Stimulated activated naive CD8-positive, alpha-beta T cell treated with anti-CD3 and anti-CD28 coated beads, Interleukin-15, Interleukin-2, amounts not matched to agents 100 ng/mL and 50 ng/mL, for 24 hours (primary cell): ENCODE data around the gene ARF6.

Experiments used
- H3K27ac Mint-ChIP-seq: one replicate; pipeline ENCODE4 v1.8.0; 2021; ENCODE audit warnings: mild to moderate bottlenecking, mixed read lengths
- H3K27me3 Mint-ChIP-seq: one replicate; pipeline ENCODE4 v1.8.0; 2021; ENCODE audit warnings: mixed read lengths
- H3K36me3 Mint-ChIP-seq: one replicate; pipeline ENCODE4 v1.8.0; 2021; ENCODE audit warnings: low read depth, mixed read lengths
- H3K4me1 Mint-ChIP-seq: one replicate; pipeline ENCODE4 v1.8.0; 2021; ENCODE audit warnings: low read depth, mixed read lengths
- H3K4me3 Mint-ChIP-seq: one replicate; pipeline ENCODE4 v1.8.0; 2021; ENCODE audit warnings: mild to moderate bottlenecking, mixed read lengths
- H3K9me3 Mint-ChIP-seq: one replicate; pipeline ENCODE4 v1.8.0; 2021; ENCODE audit warnings: mixed read lengths

ARF6 gene

GRCh38 chr14:49915085-49915484 lies 22.2 kb downstream of the ARF6 start:
- Mint-ChIP-seq H3K36me3 (no peaks in the 10 kb centered on the region), H3K27ac (no peak overlapping the region), H3K9me3 (no peaks in the 10 kb centered on the region), H3K4me1 (peaks cover 30% of the 10 kb centered on the region), H3K27me3 (no peaks in the 10 kb centered on the region), H3K4me3 (no peak overlapping the region)

DNA sequence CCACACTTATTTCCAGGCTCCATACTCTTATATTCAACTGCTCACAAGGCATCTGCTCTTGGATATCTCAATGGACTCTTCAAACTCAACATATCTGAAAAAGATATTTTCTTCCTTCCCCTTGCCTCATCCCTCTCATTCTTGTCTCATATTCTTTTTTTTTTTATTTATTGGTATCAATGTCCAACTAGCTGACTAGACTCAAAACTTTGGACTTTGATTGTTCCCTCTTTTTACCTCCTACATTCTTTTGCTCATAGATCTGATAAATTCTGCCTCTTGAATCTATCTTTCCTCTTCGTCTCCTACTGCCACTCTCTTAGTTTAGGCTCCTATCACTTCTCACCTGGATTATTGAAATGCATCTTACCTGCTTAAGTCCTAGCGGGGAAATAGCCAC lies 25.8 kb downstream of the ARF6 start:
- Mint-ChIP-seq H3K27ac (no peak overlapping the region), H3K9me3 (no peaks in the 10 kb centered on the region), H3K4me3 (no peak overlapping the region), H3K36me3 (no peaks in the 10 kb centered on the region), H3K4me1 (peaks cover 34% of the 10 kb centered on the region), H3K27me3 (no peaks in the 10 kb centered on the region)

GRCh38 chr14:49919825-49920659 lies 27.2 kb downstream of the ARF6 start:
- Mint-ChIP-seq H3K4me3 (no peak overlapping the region), H3K36me3 (peaks cover 6% of the 10 kb centered on the region), H3K27me3 (no peaks in the 10 kb centered on the region), H3K4me1 (peaks cover 31% of the 10 kb centered on the region), H3K9me3 (no peaks in the 10 kb centered on the region), H3K27ac (no peak overlapping the region)

- Mint-ChIP-seq H3K27ac (no peak overlapping the region), H3K4me1 (peaks cover 28% of the 10 kb centered on the region), H3K27me3 (no peaks in the 10 kb centered on the region), H3K4me3 (no peak overlapping the region), H3K36me3 (peaks cover 6% of the 10 kb centered on the region), H3K9me3 (no peaks in the 10 kb centered on the region)
These were observed 28.1 kb downstream of the ARF6 start for GRCh38 chr14:49920935-49921334.

GRCh38 chr14:49921401-49921800 lies 28.5 kb downstream of the ARF6 start:
- Mint-ChIP-seq H3K27me3 (no peaks in the 10 kb centered on the region), H3K9me3 (no peaks in the 10 kb centered on the region), H3K36me3 (peaks cover 6% of the 10 kb centered on the region), H3K4me3 (no peak overlapping the region), H3K4me1 (peaks cover 28% of the 10 kb centered on the region), H3K27ac (peak overlapping the region; percentile 6)

GRCh38 chr14:49923442-49923841 lies 30.6 kb downstream of the ARF6 start:
- H3K36me3 Mint-ChIP-seq: peaks cover 9% of the 10 kb centered on the region
- H3K27me3 Mint-ChIP-seq: no peaks in the 10 kb centered on the region
- H3K4me1 Mint-ChIP-seq: peaks cover 28% of the 10 kb centered on the region
- H3K27ac Mint-ChIP-seq: peak overlapping the region; percentile 4
- H3K4me3 Mint-ChIP-seq: no peak overlapping the region
- H3K9me3 Mint-ChIP-seq: no peaks in the 10 kb centered on the region

DNA sequence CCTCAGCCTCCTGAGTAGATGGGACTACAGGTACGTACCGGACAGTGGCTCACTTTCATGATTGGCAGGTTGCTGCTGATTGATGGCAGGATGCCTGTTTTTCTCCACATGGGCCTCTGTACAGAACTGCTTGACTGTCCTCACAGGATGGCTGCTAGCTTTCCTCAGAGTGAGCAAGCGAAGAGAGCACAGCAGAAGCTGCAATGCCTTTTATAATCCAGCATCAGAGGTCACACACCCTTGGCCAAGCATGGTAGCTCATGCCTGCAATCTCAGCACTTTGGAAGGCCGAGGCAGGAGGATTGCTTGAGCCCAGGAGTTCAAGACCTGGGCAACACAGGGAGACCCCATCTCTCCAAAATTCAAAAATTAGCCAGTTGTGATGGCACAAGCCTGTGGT lies 31.0 kb downstream of the ARF6 start:
- no peaks in the 10 kb centered on the region for H3K27me3 Mint-ChIP-seq
- no peak overlapping the region for H3K27ac Mint-ChIP-seq
- H3K9me3 Mint-ChIP-seq: no peaks in the 10 kb centered on the region
- peaks cover 9% of the 10 kb centered on the region for H3K36me3 Mint-ChIP-seq
- H3K4me3 Mint-ChIP-seq: no peak overlapping the region
- H3K4me1 Mint-ChIP-seq: peaks cover 28% of the 10 kb centered on the region

GRCh38 chr14:49924852-49925251 lies 32.0 kb downstream of the ARF6 start:
- no peaks in the 10 kb centered on the region for H3K9me3 Mint-ChIP-seq
- H3K4me1 Mint-ChIP-seq: peaks cover 27% of the 10 kb centered on the region
- H3K4me3 Mint-ChIP-seq: no peak overlapping the region
- no peaks in the 10 kb centered on the region for H3K27me3 Mint-ChIP-seq
- no peak overlapping the region for H3K27ac Mint-ChIP-seq
- H3K36me3 Mint-ChIP-seq: peaks cover 9% of the 10 kb centered on the region

- peaks cover 19% of the 10 kb centered on the region for H3K4me1 Mint-ChIP-seq
- H3K9me3 Mint-ChIP-seq: no peaks in the 10 kb centered on the region
- H3K4me3 Mint-ChIP-seq: no peak overlapping the region
- H3K27me3 Mint-ChIP-seq: no peaks in the 10 kb centered on the region
- H3K36me3 Mint-ChIP-seq: peaks cover 9% of the 10 kb centered on the region
- H3K27ac Mint-ChIP-seq: no peak overlapping the region
These were observed 33.9 kb downstream of the ARF6 start for GRCh38 chr14:49926803-49927202.

GRCh38 chr14:49928015-49928414 lies 35.1 kb downstream of the ARF6 start:
- Mint-ChIP-seq H3K36me3 (peaks cover 9% of the 10 kb centered on the region), H3K9me3 (peaks cover under 1% of the 10 kb centered on the region), H3K4me1 (peaks cover 15% of the 10 kb centered on the region), H3K27me3 (no peaks in the 10 kb centered on the region), H3K27ac (no peak overlapping the region), H3K4me3 (no peak overlapping the region)

DNA sequence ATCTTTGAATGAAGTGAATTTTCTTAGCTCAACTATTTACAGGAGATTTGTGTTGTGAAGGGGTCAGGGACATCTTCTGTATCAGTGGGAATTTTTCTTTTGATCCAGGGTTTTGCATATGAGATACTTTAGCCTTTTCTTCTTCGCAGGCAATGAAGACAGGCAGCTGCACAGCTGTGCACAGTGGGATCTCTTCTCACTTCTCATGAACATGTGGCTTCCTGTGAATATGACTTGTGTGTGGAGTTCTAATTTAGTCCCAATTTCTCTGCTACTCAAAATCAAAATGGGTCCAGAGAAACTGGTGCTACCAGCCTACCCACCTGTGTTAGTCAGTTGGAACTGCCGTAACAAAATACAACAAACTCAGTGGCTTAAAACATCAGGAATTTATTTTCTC lies 37.8 kb downstream of the ARF6 start:
- H3K4me3 Mint-ChIP-seq: no peak overlapping the region
- H3K36me3 Mint-ChIP-seq: peaks cover 3% of the 10 kb centered on the region
- no peaks in the 10 kb centered on the region for H3K27me3 Mint-ChIP-seq
- peaks cover 7% of the 10 kb centered on the region for H3K4me1 Mint-ChIP-seq
- no peak overlapping the region for H3K27ac Mint-ChIP-seq
- H3K9me3 Mint-ChIP-seq: peaks cover 4% of the 10 kb centered on the region

DNA sequence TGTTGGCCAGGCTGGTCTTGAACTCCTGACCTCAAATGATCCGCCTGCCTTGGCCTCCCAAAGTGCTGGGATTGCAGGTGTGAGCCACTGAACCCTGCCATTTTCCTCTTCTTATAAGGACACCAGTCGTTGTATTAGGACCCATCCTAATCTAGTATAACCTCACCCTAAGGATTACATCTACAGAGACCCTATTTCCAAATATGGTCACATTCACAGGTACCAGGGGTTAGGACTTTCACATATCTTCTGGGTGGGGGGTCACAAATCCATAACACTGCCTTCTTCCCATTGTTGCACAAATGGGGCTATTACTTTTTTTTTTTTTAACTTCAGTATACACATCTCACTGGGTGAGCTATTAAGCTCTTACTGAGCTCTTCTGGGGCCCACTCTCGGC lies 38.6 kb downstream of the ARF6 start:
- peaks cover 7% of the 10 kb centered on the region for H3K9me3 Mint-ChIP-seq
- H3K36me3 Mint-ChIP-seq: peaks cover 7% of the 10 kb centered on the region
- H3K4me3 Mint-ChIP-seq: no peak overlapping the region

DNA sequence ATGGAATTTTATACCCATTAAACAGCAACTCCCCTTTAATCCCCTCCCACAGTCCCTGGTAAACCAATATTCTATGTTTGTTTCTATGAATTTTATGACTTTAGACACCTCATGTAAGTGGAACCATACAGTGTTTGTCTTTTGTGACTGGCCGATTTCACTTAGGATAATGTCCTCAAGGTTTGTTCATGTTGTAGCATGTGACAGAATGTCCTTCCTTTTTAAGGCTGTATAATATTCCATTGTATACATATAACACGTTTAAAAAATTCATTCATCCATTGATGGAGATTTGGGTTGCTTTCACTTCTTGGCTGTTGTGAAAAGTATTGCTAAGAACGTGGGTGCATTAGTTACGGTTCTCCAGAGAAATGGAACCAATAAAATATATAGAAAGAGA lies 40.2 kb downstream of the ARF6 start:
- Mint-ChIP-seq H3K4me3 (no peak overlapping the region), H3K4me1 (peaks cover 11% of the 10 kb centered on the region), H3K27me3 (no peaks in the 10 kb centered on the region), H3K27ac (no peak overlapping the region), H3K36me3 (peaks cover 9% of the 10 kb centered on the region), H3K9me3 (peaks cover 12% of the 10 kb centered on the region)

More for the DNA sequence above, 38.6 kb downstream of the ARF6 start:
- H3K27ac Mint-ChIP-seq: no peak overlapping the region
- no peaks in the 10 kb centered on the region for H3K27me3 Mint-ChIP-seq
- peaks cover 10% of the 10 kb centered on the region for H3K4me1 Mint-ChIP-seq

DNA sequence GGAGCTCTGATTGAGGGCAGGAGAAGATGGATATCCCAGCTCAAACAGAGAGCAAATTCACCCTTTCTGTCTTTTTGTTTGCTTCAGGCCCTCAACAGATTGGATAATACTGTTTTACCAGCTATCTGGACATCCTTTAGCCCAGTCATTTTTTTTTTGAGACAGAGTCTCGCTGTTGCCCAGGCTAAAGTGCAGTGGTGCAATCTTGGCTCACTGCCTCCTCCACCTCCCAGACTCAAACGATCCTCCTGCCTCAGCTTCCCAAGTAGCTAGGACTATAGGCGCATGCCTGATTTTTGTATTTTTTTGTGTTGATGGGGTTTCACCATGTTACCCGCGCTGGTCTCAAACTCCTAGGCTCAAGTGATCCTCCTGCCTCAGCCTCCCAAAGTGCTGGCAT lies 40.8 kb downstream of the ARF6 start:
- Mint-ChIP-seq H3K27ac (no peak overlapping the region), H3K36me3 (peaks cover 8% of the 10 kb centered on the region), H3K9me3 (peaks cover 12% of the 10 kb centered on the region), H3K4me1 (peaks cover 11% of the 10 kb centered on the region), H3K27me3 (no peaks in the 10 kb centered on the region), H3K4me3 (no peak overlapping the region)

- Mint-ChIP-seq H3K36me3 (peaks cover 13% of the 10 kb centered on the region), H3K4me3 (no peak overlapping the region), H3K9me3 (peaks cover 15% of the 10 kb centered on the region), H3K4me1 (peaks cover 12% of the 10 kb centered on the region), H3K27ac (no peak overlapping the region), H3K27me3 (no peaks in the 10 kb centered on the region)
These were observed 41.8 kb downstream of the ARF6 start for GRCh38 chr14:49934646-49935045.

DNA sequence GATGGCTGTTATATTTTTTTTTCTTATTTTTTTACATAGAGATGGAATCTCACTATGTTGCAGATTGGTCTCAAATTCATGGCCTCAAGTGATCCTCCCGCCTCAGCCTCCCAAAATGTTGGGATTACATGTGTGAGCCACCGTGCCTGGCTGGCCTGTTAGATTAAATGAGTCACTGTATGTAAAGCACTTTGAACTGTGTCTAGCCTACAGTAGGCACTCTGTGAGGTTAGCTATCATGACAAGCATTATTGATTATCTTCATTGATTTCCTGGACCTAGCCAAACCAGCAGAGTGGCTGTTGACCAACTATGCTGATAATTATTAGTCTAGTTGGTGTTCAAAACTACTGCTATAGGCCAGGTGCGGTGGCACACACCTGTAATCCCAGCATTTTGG lies 42.6 kb downstream of the ARF6 start:
- Mint-ChIP-seq H3K27me3 (no peaks in the 10 kb centered on the region), H3K4me1 (peaks cover 19% of the 10 kb centered on the region), H3K9me3 (peaks cover 15% of the 10 kb centered on the region), H3K4me3 (no peak overlapping the region), H3K36me3 (peaks cover 13% of the 10 kb centered on the region), H3K27ac (no peak overlapping the region)
